C4-2B (cell line): ENCODE measurements around the gene BABAM2.

Experiments
- ZFX ChIP-seq: fragments of 450-650 bp; IDR thresholded peaks from 2 replicates; pipeline ENCODE4 v1.6.1; 2017
- TF ChIP-seq, protein P1 (sequence below): fragments of 450-650 bp; conservative IDR thresholded peaks from 2 replicates; pipeline ENCODE4 v1.5.1; 2017; ENCODE audit warnings: mild to moderate bottlenecking

- TF ChIP-seq, protein P1, sequence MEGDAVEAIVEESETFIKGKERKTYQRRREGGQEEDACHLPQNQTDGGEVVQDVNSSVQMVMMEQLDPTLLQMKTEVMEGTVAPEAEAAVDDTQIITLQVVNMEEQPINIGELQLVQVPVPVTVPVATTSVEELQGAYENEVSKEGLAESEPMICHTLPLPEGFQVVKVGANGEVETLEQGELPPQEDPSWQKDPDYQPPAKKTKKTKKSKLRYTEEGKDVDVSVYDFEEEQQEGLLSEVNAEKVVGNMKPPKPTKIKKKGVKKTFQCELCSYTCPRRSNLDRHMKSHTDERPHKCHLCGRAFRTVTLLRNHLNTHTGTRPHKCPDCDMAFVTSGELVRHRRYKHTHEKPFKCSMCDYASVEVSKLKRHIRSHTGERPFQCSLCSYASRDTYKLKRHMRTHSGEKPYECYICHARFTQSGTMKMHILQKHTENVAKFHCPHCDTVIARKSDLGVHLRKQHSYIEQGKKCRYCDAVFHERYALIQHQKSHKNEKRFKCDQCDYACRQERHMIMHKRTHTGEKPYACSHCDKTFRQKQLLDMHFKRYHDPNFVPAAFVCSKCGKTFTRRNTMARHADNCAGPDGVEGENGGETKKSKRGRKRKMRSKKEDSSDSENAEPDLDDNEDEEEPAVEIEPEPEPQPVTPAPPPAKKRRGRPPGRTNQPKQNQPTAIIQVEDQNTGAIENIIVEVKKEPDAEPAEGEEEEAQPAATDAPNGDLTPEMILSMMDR = no peak
- TF ChIP-seq ZFX = no peak
Observed at GRCh38 chr2:28345619-28346018, 455.1 kb downstream of the BABAM2 start.
